Measurements from ENCODE around the gene TMEM132A.

GRCh38 chr11:60951904-60952741 lies 27.9 kb downstream of the TMEM132A start, which contains the start of gene SLC15A3:
- no peak for TF ChIP-seq CTCF (IDR thresholded peaks at IDR 0.05)
- no peak for TF ChIP-seq TCF7L2 (IDR thresholded peaks at IDR 0.05; ENCODE audit: low read depth, low read length)
- no peak for TF ChIP-seq POLR2AphosphoS5 (IDR thresholded peaks at IDR 0.05; ENCODE audit: low read depth, low read length)

Data from Panc1 (cell line).